Measurements from ENCODE around the gene ANKRD28.

ANKRD28 gene

DNA sequence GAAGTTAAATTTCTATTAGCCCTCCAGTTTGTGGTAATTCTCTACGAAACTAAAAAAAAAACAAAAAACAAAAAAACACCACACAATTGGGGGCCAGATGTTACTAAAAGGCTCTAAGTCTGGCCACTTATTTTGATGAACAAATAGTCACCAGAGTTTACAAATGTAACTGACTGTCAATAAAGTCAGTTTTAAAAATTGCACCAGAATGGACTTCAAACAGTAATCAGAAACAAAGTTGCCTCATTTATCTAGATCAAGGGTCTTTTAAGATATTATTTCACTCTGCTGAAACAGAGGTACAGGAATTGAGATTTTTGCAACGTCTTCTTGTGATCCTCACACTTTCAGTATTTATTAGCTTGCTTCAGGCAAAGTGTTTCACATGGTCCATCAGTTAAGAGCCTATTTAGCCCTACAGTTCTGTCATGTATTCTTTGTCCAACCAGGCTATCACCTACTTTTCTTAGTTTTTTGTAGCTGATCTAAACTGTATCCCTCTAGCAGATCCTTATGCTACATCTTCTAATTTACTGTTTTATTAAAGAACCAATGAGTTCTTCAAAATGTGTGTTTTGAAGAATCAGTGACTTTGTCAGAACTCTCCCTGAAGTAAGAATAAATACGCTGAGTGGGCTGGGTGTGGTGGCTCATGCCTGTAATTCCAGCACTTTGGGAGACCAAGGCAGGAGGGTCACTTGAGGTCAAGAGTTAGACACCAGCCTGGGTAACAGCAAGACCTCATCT lies 74.7 kb downstream of the ANKRD28 start:
- no peak for DNase-seq (ENCODE audit: low spot score)

DNA sequence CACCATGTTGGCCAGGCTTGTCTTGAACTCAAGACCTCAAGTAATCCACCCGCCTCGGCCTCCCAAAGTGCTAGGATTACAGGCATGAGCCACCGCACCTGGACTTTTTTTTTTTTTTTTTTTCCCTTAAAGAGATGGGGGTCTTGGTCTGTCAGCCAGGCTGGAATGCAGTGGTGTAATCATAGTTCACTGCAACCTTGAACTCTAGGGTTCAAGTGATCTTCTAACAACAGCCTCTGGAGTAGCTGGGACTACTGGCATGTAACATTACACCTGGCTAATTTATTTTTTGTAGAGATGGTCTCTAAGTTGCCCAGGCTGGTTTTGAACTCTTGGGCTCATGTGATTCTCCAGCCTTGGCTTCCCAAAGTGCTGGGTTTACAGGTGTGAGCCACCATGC lies 81.6 kb downstream of the ANKRD28 start:
- no peak for DNase-seq (ENCODE audit: low spot score)

- DNase-seq (ENCODE audit: low spot score) = no peak
Measured at GRCh38 chr3:15714448-15714847, 83.3 kb downstream of the ANKRD28 start.

- DNase-seq (ENCODE audit: low spot score) = no peak
Measured at GRCh38 chr3:15713364-15713763, 84.4 kb downstream of the ANKRD28 start.

DNA sequence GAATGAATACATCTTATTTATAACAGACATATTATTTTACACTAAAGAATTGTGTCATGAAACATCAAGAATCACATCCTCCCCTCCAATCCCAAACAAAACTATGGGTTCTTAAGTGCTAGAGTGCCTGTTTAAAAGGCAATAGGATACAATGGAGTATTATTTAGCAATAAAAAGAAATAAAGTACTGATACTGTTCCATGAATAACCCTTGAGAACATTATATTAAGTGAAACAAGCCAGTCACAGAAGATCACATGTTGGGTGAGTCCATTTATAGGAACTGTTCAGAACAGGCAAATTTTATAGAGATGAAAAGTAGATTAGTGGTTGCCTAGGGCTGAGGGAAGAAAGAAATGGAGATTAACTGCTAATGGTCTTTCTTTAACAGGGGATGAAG lies 86.5 kb downstream of the ANKRD28 start:
- DNase-seq (ENCODE audit: low spot score) = no peak

GRCh38 chr3:15708882-15709677 lies 88.7 kb downstream of the ANKRD28 start:
- no peak for DNase-seq (ENCODE audit: low spot score)

DNA sequence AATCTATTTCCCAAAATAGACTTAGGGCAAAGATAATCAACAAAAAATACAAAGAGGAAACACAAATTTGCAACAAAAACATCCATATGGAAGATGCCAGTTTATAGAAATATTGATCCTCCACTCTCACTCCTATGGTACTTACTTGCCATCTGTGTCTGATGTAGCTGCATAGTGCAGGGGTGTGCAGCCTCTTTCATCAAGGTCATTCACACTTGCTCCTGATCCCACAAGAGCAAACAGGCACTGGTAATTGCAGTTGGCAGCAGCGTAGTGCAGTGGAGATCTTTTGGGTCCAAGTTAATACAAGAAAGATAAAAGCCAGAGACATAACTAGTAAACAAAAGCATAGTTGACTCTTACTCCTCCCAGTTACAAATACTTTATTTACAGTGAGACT lies 90.0 kb downstream of the ANKRD28 start:
- no peak for DNase-seq (ENCODE audit: low spot score)

- DNase-seq (ENCODE audit: low spot score) = no peak
Measured at GRCh38 chr3:15703346-15703745, 94.4 kb downstream of the ANKRD28 start.

- no peak for DNase-seq (ENCODE audit: low spot score)
Measured at GRCh38 chr3:15694628-15695027, 103.2 kb downstream of the ANKRD28 start.

GRCh38 chr3:15693355-15693754 lies 104.4 kb downstream of the ANKRD28 start:
- DNase-seq (ENCODE audit: low spot score) = no peak

DNA sequence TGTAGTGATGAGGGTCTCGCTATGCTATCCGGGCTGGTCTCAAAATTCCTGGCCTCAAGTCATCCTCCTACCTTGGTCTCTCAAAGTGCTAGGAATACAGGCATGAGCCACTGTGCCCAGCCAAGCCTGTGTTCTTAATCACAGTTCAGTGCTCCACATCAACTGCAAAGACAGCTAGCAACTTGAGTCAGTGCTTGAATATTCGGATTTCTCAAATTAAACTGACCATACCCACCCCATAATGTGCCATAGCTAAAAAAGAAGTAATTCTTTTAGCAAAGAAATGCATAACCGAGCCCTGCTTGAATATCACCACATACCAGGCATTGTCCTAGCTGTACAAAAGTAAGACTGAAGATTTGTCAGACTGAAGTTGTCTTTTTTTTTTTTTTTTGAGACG lies 107.0 kb downstream of the ANKRD28 start:
- DNase-seq (ENCODE audit: low spot score) = no peak

DNA sequence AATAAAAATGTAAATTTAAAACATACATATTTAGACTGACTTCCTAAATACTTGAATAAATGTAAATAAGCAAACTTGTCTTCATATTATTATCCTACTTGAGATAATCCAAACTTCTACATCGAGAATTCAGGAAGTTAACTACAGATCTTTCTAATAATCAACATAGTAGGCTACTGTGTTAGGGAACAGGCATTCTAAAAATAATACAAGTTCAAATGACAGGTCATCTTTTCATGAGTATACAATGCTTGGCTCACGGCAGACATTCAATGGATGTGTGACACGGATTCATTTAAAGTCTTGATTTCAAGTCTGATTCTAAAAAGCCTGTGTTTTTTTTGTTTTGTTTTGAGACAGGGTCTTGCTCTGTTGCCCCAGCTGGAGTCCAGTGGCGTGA lies 107.5 kb downstream of the ANKRD28 start:
- DNase-seq (ENCODE audit: low spot score) = no peak

GRCh38 chr3:15685927-15686326 lies 111.9 kb downstream of the ANKRD28 start:
- DNase-seq (ENCODE audit: low spot score) = no peak

- DNase-seq (ENCODE audit: low spot score) = no peak
Measured at GRCh38 chr3:15683253-15683652, 114.5 kb downstream of the ANKRD28 start.

- DNase-seq (ENCODE audit: low spot score) = no peak
Measured at GRCh38 chr3:15682561-15683185, 115.1 kb downstream of the ANKRD28 start.

DNA sequence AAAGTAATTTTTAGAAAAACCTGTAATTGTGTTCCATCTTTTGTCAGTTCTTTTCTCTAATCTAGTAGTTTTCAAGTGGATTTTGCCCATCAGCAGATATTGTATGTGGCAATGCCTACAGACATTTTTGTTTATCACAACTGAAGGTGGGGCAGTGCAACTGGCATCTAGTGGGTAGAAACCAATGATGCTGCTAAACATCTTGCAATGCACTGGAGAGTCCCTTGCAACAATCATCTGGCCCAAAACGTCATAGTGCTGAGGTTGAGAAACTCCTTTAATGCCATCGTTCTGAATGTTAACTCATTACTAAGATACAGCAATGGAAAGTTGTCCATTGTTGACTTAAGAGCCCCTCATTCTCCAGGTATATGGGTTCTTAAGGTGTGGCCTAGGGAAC lies 116.1 kb downstream of the ANKRD28 start:
- no peak for DNase-seq (ENCODE audit: low spot score)

DNA sequence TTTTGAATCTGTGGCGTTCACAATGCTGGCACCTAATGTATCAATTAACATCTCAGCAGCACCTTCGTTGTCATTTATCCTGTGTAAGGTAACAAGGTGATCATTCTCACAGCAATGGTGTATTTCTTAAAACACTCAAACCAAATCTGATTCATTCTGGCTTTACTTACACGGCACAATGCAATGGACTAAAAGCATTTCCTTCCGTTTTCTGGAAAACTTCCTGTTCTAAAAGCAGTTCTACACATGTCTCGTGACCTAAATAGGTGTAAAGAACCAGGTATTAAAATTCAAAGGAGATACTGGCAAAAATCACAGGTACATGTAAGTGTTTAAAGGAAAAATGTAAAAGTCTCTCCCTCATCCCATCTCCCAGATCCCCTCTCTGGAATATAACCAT lies 118.5 kb downstream of the ANKRD28 start:
- no peak for DNase-seq (ENCODE audit: low spot score)

GRCh38 chr3:15676259-15676658 lies 121.5 kb downstream of the ANKRD28 start:
- DNase-seq (ENCODE audit: low spot score) = no peak

DNA sequence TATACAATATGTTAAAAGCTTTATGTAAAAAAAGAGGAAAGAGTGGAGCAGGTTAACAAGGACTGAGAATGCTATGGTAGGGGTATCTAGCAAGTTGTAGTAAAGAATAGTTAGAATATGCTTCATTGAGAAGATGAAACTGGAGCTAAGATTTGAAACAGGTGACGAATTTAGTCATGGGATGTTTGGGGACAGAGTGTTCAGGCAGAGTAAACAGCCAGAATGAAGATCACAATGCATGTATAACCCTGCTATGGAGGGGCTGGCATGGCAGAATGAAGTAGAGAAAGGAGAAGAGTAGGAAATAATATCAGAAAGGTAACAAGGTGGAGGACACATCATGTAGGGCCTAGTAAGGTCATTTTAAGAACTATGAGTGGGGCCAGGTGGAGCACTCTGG lies 124.2 kb downstream of the ANKRD28 start:
- no peak for DNase-seq (ENCODE audit: low spot score)

DNA sequence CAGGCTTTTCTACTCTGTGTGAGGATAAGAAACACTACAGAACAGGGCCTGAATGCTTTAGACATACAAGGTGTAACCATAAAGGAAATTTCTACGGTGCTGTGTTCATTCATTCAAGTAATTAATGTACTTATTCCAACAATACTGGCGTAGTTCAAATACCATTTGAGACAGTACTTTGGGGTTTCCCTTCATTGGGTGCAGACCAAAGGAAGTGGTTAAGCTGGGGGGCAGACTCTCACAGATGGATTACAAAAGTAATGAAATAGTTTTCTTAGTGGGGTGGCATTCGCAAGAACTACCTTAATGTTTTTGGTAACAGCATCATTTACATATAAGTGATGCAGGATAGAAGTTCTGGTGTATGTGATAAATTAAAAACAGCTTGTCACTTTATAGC lies 130.3 kb downstream of the ANKRD28 start:
- no peak for DNase-seq (ENCODE audit: low spot score)

- no peak for DNase-seq (ENCODE audit: low spot score)
Measured at GRCh38 chr3:15666277-15666676, 131.5 kb downstream of the ANKRD28 start.

DNA sequence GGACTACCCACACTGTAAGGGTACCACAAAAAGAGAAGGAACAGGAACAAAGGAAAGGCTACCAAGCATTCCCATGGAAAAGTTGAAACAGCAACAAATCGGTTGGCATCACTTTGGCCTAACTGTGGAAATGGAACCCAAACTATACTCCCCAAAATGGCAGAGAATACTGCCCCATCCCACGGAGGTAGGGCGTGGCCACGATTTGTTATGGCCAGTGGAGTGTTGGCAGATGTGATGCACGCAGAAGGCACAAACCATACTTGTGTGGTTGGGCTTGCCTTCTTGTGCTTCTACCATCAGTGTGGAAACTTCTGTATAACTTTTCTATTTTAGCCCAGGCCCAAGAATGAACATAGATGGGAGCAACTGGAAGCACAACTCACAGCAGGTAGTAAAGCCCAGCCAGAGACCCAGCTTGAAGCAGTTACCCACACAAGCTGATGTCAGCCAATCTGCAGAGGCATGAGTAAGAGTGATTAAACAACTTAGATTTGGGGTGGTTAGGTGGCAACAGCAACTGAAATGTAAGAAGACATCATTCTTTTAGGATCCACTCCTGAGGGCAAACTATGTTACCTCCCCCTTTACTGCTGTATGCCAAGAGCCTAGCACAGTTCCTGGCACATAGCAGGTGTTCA lies 132.1 kb downstream of the ANKRD28 start:
- no peak for DNase-seq (ENCODE audit: low spot score)

DNA sequence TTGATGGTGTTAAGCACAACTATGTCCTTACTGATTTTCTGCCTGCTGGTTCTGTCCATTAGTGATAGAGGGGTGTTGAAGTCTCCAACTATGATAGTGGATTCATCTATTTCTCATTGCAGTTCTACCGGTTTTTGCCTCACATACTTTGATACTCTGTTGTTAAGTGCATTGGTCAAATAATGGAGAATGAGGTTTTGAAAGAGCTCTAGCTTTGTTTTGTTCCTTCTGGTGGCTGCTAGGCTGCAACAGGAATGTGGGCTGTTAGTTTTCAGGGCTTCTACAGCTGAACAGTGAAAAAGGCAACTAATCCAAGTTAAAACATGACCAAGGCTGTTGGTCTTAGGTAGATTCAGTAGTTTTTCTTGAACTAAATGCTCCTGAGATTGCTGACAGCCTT lies 133.6 kb downstream of the ANKRD28 start:
- no peak for DNase-seq (ENCODE audit: low spot score)

All from hematopoietic multipotent progenitor cell treated with erythropoietin and hydrocortisone succinate and interleukin-3 and kit ligand, for 17 days (in vitro differentiated cells).